RWPE2 (cell line): Measurements from ENCODE around the gene MUC2.
A peak's percentile ranks its signal among the peaks of the same experiment; 100 is the strongest.

Experiments used
- ATAC-seq: fragments of 200-7000 bp; cut with Tn5 transposase; 3 replicates; pipeline ENCODE4 v1.9.1; 2021; ENCODE audit warnings: low read depth
- DNase-seq: peaks from one replicate; pipeline ENCODE4 v3.0.0-alpha.2; 2020; ENCODE audit warnings: low spot score
- H3K27ac ChIP-seq: fragments of 450-650 bp; 2 replicates; pipeline ENCODE4 v1.5.1; 2017; ENCODE audit warnings: mild to moderate bottlenecking; ENCODE audit not compliant: poor library complexity, severe bottlenecking
- H3K27me3 ChIP-seq: fragments of 250-450 bp; sonication (Bioruptor Pico); 2 replicates; pipeline ENCODE4 v1.5.1; 2021; ENCODE audit warnings: mild to moderate bottlenecking, moderate library complexity; ENCODE audit not compliant: insufficient read depth, poor library complexity, severe bottlenecking
- H3K36me3 ChIP-seq: fragments of 250-450 bp; sonication (Bioruptor Pico); 2 replicates; pipeline ENCODE4 v1.5.1; 2020; ENCODE audit warnings: low read depth, mild to moderate bottlenecking, moderate library complexity
- H3K4me1 ChIP-seq: fragments of 250-450 bp; sonication (Bioruptor Pico); 2 replicates; pipeline ENCODE4 v1.5.1; 2021; ENCODE audit warnings: mild to moderate bottlenecking, moderate library complexity; ENCODE audit not compliant: insufficient read depth, poor library complexity, severe bottlenecking
- H3K4me3 ChIP-seq: fragments of 250-450 bp; sonication (Bioruptor Pico); 2 replicates; pipeline ENCODE4 v1.5.1; 2021; ENCODE audit warnings: mild to moderate bottlenecking, moderate library complexity; ENCODE audit not compliant: severe bottlenecking
- H3K9me3 ChIP-seq: fragments of 250-450 bp; sonication (Bioruptor Pico); 2 replicates; pipeline ENCODE4 v1.5.1; 2021; ENCODE audit warnings: mild to moderate bottlenecking, moderate library complexity; ENCODE audit not compliant: severe bottlenecking
- CTCF ChIP-seq: fragments of 450-650 bp; IDR thresholded peaks from one replicate; pipeline ENCODE4 v1.5.1; 2017; ENCODE audit warnings: mild to moderate bottlenecking, moderate library complexity; ENCODE audit not compliant: poor library complexity, severe bottlenecking

The MUC2 gene

GRCh38 chr11:1059759-1060158 is 14.9 kb upstream of the MUC2 start:
- no peak for ATAC-seq
- no peak for TF ChIP-seq CTCF
- Histone ChIP-seq H3K27me3 (no peaks in the 10 kb centered on the region), H3K9me3 (no peaks in the 10 kb centered on the region), H3K4me3 (no peak overlapping the region), H3K4me1 (peaks cover 10% of the 10 kb centered on the region), H3K36me3 (no peaks in the 10 kb centered on the region), H3K27ac (no peak overlapping the region)
- DNase-seq, result no peak

- no peak for TF ChIP-seq CTCF
- Histone ChIP-seq H3K36me3 (no peaks in the 10 kb centered on the region), H3K4me3 (no peak overlapping the region), H3K9me3 (no peaks in the 10 kb centered on the region), H3K27ac (peak overlapping the region; percentile 56), H3K4me1 (peaks cover 10% of the 10 kb centered on the region), H3K27me3 (no peaks in the 10 kb centered on the region)
- DNase-seq, result peak; percentile 40
- no peak for ATAC-seq
These were observed 14.3 kb upstream of the MUC2 start for GRCh38 chr11:1060410-1060809.

- TF ChIP-seq CTCF, result no peak
- peak; percentile 96 for ATAC-seq
These were observed 13.6 kb upstream of the MUC2 start for GRCh38 chr11:1060852-1061616.

GRCh38 chr11:1062075-1062820 is 12.4 kb upstream of the MUC2 start:
- DNase-seq (no peak), ATAC-seq (no peak)
- no peaks in the 10 kb centered on the region for H3K27me3 ChIP-seq
- H3K4me3 ChIP-seq, result no peak overlapping the region
- H3K27ac ChIP-seq, result no peak overlapping the region
- H3K4me1 ChIP-seq, result peaks cover 10% of the 10 kb centered on the region
- H3K9me3 ChIP-seq, result no peaks in the 10 kb centered on the region
- H3K36me3 ChIP-seq, result no peaks in the 10 kb centered on the region
- TF ChIP-seq CTCF, result no peak

More at GRCh38 chr11:1060852-1061616, 13.6 kb upstream of the MUC2 start:
- peaks cover 10% of the 10 kb centered on the region for H3K4me1 ChIP-seq
- H3K4me3 ChIP-seq, result no peak overlapping the region
- no peaks in the 10 kb centered on the region for H3K9me3 ChIP-seq
- peak overlapping the region; percentile 56 for H3K27ac ChIP-seq
- DNase-seq, result peak; percentile 84
- H3K27me3 ChIP-seq, result no peaks in the 10 kb centered on the region
- no peaks in the 10 kb centered on the region for H3K36me3 ChIP-seq
